HK-2 (cell line): Measurements from ENCODE around the gene DSE.

Experiments used
- DNase-seq: peaks from one replicate; pipeline ENCODE4 v3.0.0-alpha.2; 2018; ENCODE audit not compliant: unreplicated experiment

DSE gene

DNA sequence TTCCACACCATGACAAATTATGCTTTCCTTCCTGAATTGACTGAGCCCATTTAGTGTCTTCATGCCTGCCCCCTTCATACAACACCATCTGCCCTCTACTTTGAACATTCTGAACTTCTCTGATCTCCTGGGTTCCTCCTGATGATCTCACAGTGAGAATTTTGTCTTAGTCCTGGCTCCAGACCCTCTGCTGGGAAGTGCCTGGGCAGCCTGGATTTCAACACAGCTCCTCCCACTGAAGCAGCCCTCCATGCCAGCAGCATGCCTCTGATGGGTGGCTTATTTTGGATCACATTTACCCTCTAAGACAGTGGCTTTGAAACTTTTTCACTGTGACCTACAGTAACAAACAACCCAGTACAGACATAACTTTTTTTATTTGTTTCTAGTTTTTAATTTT lies 41.5 kb downstream of the DSE start:
- DNase-seq, result no peak

DNA sequence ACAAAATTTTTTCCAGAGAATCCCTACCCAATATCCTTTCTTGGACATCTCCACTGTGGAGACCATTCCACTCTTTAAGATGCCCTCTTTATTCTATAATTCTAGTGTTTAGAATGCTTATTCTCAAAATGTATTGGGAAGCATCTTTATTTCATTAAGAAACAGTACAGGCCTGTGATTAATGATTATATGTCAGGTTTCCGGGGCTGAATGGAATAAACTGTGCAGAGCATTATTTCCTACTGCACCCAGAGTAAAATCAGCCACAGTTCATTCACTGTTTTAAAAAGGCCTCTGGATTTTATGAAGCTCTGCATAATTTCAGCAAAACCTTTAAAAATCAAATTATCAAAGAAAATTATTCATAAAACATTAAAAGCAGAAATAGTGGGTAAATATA lies 42.6 kb downstream of the DSE start:
- no peak for DNase-seq

DNA sequence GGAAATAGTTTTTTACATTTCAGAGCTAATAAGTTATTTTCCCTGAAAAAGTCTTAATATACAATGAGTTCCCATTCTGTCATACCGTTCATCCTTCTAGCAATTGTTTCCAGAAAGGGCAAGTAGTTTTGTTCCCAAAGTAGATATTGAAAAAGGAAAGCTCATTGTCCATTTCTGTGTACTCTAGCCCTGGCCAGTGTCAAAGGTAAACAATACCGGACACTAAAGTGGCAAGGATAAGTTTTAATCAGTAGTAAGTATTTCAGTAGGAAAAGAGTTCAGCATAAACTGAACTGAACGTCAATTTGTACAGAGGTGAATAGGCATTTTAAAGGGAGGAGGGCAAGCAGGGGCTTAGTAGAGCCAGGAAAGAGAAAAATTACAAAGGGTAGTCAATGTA lies 46.9 kb downstream of the DSE start:
- no peak for DNase-seq

DNA sequence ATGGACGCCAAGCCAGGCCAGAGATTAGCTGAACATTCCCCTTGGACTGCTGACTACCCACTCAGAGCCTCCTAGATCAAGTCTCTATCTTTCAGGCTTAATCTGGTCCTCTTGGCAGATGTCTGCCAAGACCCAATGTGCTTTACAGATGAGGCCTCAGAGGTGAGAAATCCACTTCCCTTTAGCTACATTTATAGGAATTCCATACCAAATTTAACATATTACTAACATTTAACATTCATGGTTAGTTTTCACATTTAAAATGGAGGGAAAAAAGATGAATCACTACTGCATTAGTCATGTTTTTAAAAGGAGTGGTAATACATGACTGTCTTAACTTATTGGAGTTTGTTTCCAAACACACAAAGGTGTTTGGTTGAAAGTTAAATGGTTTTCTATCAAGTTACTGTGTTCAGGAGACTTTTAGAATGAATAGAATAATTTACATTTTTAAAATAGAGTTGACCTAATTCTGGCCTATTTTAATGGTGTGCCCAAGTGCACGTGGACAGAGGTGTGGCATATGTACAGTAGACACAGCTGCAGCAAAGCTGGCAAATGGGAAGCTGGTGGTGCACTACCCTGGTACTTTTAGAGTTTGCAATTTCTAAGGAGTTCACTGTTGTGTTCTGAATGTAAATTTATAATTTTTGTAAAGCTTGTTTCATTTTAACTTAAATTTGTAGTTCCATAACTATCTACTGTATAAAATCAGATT lies 48.5 kb downstream of the DSE start:
- no peak for DNase-seq

DNA sequence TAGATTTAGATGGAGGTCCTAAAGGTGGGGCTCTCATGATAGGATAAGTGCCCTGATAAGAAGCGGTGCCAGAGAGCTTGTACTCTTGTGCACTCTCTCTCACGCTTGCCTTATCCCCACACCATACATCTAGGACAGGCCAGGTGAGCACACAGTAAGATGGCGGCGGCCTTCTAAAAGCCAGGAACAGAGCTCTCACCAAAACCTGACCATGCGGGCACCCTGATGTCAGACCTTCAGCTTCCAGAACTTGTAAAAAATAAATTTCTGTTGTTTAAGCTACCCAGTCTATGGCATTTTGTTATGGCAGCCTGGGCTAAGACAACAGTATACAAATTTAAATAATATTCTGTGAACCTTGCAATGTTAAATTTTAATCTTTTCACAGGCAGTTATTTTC lies 49.6 kb downstream of the DSE start:
- no peak for DNase-seq

DNA sequence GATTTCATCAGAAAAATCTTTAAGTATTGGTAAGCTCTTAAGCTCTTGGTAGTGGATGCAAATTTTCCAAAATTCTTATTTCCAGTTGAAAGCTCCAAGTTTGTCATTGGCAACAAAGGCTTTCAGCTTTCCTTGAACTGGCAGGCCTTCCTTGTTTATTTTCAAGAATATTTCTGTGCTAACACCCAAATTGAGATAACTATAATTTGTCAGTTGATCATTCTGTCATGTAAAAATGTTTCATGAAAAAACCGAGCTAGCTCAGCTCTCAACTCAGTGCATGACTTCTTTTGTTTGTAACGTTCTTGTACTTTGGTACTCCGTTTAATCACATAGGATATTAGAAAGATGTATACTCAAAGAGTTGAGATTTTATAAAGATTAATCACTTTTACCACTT lies 51.5 kb downstream of the DSE start:
- no peak for DNase-seq

DNA sequence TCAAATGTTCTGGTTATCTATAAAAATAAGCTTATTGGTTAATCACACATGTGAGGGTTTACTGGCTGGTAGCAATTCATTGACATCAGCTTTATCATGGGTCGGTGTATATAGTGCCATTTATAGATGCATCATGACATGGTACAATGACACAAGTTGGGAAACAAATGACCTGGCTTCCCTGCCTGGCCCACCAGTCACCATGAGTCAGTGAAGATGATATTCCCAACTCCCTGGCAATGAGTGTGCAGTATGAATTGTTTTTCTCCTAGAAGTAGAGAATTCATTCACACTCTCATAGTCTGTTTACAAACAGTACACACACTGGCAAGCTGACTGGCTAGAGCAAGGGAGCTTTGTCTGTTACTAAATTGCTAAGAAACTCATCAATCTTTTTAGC lies 53.3 kb downstream of the DSE start:
- no peak for DNase-seq

DNA sequence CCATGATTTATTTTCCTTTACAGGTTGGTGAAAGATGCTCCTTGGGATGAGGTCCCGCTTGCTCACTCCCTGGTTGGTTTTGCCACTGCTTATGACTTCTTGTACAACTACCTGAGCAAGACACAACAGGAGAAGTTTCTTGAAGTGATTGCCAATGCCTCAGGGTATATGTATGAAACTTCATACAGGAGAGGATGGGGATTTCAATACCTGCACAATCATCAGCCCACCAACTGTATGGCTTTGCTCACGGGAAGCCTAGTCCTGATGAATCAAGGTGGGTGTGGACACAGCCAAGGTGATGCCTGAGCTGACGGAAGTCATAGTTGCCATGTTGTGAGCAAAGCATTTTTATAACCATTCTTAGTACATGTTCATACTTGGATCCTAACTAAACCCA lies 55.8 kb downstream of the DSE start:
- DNase-seq, result no peak

DNA sequence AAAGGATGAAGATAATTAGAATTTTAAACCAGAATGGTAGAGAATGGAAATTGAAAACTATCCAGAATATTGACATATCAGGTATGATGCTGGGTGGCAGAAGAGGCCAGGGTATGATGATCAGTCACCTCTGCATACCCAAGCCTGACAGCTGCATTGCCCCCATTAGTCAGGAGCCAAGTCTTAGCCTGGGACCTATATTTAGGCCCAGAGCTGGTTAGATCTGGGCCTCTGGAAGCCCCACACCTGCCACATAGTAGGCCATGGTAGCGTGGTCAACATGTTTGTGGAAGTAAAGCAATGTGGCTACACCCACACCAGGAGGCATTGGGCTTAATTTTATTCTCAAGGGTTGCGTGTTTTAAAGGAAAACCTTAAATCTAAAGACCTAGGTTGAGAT lies 58.4 kb downstream of the DSE start:
- DNase-seq, result no peak

DNA sequence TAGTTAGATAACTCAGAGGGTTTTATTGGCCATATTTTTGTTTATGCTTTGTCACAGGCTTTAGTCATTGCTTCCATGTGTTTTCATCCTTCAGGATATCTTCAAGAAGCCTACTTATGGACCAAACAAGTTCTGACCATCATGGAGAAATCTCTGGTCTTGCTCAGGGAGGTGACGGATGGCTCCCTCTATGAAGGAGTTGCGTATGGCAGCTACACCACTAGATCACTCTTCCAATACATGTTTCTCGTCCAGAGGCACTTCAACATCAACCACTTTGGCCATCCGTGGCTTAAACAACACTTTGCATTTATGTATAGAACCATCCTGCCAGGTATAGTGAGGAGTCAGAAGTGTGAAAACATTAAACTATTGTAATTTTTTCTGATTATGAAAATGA lies 60.1 kb downstream of the DSE start:
- DNase-seq, result no peak

DNA sequence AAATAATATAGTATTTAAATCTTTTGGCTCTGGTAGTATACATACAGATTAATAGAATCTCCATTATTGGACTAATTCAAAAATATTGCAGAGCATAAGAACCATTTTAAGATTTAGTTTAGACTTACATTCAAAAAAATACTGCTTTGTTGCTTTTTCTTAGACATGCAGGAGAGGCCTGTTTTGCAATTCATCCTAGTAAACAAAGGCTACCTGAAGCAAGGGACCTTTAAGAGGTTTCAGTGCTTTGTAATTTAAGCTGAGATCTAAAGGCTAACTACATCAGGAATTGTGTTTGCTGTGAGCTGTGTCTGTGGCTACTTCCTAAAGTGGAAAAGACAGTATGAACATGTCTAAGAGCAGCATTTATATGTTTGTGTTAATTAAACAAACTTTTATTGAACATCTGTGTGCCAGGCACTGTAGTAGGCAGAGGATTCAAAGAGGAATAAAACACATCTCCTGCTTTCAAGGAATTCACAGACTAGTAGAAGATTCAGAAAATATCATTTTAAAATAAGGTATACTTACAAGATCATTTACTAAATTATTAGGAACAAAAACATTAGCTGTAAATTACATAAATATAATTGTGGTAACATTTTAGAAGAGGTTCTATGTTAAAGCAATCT lies 61.3 kb downstream of the DSE start:
- DNase-seq, result no peak

DNA sequence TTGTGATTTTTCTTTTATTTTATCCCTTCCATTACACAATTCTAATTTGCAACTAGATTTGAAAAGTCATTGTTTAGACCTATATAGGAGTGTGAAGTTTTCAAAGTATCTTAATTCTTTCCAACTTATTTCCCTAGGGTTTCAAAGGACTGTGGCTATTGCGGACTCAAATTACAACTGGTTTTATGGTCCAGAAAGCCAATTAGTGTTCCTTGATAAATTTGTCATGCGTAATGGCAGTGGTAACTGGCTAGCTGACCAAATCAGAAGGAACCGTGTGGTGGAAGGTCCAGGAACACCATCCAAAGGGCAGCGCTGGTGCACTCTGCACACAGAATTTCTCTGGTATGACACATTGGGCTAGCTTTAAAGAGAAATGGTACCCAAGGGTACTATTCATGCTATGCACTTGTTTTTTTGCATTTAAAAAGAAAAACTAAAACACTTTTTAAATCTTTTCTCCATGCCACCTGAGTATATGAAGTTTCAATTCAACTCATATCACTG lies 62.5 kb downstream of the DSE start:
- no peak for DNase-seq

DNA sequence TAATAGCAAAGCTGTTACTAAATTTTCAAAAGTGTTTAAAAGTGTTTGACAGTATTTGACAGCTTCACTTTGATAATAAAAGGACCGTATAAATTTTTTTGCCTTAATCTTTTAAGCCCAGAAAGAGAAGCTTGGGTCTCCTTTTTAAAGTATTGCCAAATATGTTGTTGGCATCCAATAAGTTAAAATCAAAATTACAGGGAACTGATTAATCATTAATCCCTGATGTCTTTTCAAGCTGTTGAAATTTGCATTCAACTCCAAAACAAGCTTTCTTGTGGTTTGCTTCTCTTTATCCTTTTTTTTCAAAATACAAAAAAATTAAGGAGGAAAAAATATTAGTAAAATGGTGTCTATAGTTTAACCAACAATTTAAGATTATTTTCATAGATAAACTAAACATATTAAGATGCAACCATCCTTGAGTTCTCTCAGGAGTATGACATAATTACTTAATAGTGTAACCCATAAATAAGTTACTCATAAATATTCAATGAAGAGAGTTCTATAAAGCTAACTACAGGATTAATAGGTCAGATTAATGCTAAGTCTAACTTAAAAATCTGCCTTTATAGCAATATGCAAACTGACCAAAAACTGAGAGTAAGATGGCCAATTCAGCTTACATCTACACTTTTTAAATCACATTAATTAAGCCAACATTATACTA lies 63.4 kb downstream of the DSE start:
- no peak for DNase-seq

DNA sequence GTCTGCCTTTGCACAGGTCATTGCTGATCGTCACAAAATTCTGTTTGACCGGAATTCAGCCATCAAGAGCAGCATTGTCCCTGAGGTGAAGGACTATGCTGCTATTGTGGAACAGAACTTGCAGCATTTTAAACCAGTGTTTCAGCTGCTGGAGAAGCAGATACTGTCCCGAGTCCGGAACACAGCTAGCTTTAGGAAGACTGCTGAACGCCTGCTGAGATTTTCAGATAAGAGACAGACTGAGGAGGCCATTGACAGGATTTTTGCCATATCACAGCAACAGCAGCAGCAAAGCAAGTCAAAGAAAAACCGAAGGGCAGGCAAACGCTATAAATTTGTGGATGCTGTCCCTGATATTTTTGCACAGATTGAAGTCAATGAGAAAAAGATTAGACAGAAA lies 65.8 kb downstream of the DSE start:
- DNase-seq, result no peak

DNA sequence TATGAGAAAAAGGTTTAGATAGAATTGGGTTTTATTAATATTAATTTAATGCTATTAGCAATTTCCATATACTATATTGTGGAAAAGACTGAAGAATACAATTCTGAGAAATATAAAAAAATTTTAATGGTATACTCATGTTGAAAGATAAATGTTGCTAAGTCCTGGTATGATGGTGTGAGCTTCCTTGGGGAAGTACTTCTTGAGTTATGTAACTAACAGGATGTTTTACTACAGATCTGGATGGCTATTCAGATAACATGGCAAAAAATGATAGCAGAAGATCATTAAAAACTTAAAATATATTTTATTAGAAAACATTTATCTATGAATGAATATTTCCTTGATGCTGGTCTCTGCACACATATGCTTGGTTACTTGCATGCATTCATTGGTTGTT lies 66.9 kb downstream of the DSE start:
- DNase-seq, result no peak

DNA sequence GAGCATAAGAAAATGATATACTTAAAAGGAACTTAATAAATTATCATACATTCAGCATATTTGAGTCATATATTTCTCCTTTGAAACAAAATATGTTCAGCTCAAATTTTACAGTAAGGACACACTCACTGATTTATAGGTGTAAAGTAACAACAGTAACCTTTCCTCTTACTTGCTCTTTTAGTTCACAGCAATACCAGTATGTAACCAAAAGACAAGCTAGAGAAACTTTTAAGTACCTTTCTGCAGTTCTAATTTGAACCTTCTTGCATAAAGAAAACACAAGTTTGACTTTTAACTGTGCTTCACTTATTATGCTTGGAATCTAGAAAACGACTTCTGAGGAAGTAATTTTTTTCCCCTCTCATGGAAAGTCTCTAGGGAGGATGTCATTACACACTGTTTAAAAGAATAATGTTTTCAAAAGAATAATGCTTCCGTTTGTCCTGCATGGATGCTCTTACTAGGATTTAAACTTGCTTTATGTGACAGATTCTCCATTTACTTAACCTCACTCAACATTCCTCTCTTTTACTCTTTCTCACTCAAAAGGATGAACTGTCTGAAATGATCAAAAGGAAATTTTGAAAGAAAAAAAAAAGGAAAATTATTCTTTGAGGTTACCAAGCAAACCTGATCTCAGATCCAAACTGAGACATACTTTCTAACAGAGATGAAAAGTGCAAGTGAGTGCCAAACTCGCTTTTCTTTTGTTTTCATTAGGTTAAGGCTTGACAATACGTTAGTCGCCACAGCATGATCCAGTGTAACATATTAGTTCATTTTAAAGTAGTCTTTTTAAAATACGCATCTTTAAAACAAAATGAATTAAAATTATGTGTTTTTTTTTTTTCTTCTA lies 68.1 kb downstream of the DSE start:
- no peak for DNase-seq

DNA sequence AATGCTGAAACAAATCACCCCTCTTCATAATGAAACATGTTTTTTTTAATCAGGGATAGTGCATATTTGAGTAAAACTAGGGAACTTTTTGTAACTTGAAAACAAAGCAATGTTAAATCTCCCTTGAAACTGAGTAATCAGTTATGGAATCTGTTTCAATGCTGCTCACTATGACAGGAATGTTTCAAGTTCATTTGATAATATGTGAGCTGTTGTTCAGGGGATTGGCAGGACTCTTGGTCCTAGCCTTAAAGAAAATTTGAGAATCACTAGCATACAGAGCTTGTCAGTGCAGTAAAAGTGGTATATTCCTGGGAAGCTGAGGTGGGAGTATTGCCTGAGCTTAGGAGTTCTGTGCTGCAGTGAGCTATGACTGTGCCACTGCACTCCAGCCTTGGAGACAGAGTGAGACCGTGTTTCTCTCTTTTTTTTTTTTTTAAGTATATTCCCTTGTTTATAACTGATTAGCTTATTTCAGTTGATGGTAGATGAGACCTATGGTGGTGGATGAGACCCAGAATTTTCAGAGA lies 68.8 kb downstream of the DSE start:
- no peak for DNase-seq

DNA sequence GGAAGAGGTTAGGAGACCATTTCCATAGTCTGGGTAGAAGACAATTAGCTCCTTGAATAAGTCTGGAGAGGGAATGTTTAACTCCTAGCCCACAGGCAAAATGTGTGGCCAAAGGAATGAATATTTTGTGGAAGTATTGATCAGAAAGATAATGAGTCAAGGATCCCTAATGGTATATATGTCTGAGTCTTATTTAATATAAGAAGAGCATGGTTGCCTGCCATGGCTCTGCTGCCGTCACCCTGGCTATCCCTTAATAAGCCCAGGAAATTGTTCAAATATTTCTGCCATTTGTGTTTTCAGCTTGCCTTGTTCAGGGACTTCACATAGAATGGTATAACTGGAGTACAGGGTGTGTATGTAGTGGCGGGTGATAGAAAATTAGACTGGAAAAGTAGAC lies 72.4 kb downstream of the DSE start:
- no peak for DNase-seq

DNA sequence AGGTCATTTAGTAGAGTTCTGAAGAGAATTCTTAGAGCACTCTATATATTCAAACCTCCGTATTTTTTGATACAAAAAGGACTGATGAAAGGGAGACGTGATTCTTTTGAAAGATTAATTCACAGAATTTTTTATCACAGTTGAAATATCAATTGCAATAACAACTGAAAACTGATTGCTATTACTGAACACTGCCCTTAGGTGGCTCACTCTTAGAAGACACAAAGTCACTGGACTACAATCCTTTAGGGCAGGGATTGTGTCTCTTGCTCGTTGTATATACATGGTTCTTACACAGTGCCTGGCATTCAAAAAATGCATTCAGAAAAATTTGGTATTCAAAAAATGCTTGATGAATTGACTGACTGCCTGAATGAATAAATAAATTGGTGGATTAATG lies 73.3 kb downstream of the DSE start:
- DNase-seq, result no peak

DNA sequence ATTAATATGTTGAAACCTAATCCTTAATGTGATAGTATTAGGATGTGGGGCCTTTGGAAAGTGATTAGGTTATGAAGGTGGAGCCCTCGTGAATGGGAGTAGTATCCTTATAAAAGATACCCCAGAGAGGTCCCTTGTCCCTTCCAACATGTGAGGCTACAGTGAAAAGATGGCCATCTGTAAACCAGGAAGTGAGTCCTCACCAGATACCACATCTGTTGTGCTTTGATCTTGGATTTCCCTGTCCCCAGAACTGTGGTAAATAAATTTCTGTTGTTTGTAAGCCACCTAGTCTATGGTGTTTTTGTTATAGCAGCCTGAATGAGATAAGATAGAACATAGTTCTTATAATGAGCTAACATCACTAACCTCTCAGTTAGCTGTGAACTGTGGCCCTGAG lies 73.8 kb downstream of the DSE start:
- DNase-seq, result no peak

DNA sequence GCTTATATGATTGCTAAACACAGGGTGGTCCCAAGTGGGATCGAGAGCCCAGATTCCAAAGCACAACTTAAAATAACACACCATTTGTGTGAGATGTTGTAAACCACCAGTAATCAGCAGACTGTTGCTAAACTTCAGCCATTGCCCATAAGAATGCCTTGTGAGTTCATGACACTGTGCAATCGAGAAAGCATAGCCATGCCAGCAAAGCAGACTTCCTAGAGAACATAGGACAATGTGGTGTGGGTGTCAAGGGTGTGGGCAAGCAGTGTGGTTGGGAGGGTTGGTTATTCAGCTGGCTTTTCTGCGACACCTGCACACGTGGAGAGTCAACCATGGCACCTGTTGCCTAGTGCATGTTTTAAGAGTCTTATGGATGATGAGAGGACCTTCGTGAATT lies 74.4 kb downstream of the DSE start:
- no peak for DNase-seq

DNA sequence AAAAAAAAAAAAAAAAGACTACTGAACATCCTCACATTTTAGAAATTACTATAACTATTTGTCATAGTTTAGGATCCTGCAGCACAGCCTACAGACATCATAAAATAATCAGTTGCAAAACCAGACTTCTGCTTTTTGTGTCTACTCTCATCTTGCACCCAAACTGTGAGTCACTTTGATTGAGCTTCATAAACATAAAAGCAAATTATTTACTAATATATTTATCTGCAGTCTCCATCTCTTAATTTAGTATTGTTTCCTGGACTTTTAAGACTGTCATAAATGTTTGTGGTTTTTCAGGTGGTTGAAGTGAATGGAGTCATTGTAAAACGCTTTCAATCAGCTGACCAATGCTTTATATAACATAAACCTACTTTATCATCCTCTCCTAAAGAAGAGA lies 75.7 kb downstream of the DSE start:
- DNase-seq, result no peak
